IMR-90 (cell line): Measurements from ENCODE around the gene PWWP3B. TPM values are rescaled to one million over a fixed set of nuclear protein-coding genes. Genes with fewer than 3 reads are reported as not detected.

ENCODE experiments used
- ATAC-seq: fragments of 200-7000 bp; cut with Tn5 transposase; 2 replicates; pipeline ENCODE4 v1.9.1; 2020; ENCODE audit warnings: low read depth, mild to moderate bottlenecking, moderate library complexity
- Bru-seq: library from RNA; stranded (reverse); fragments of 400-500 nt; gene quantifications from one replicate; lab custom pipeline; 2021; lab: Mats Ljungman, UMichigan
- BruChase-seq, 2 experiments: library from RNA; stranded (reverse); fragments of 400-500 nt; gene quantifications; one replicate each; lab custom pipeline; 2021; lab: Mats Ljungman, UMichigan
- BruUV-seq: library from RNA; stranded (reverse); fragments of 400-500 nt; replicated peaks from 2 replicates; lab custom pipeline; 2021; lab: Mats Ljungman, UMichigan
- CTCF ChIA-PET: fragments of 300-600 bp; formaldehyde crosslinking; extraction: SDS; loops from one replicate; lab custom pipeline; 2021; ENCODE audit warnings: antibody characterized with exemption; lab: Yijun Ruan, JAX
- POLR2A ChIA-PET: fragments of 300-600 bp; sonication (Branson Sonifier 250); formaldehyde crosslinking; loops from one replicate; lab custom pipeline; 2022; ENCODE audit warnings: antibody characterized with exemption; ENCODE audit not compliant: unreplicated experiment; lab: Charles Lee
- DNase-seq: peaks from one replicate; pipeline ENCODE4 v3.0.0; 2013
- H2AFZ ChIP-seq: replicated peaks from 2 replicates; pipeline ENCODE3; 2013; ENCODE audit warnings: low read length, mild to moderate bottlenecking; ENCODE audit not compliant: poor library complexity
- H2AK5ac ChIP-seq: 2 replicates; pipeline ENCODE4 v1.6.1; 2013; ENCODE audit warnings: low read depth, low read length, inconsistent platforms
- H2AK9ac ChIP-seq: replicated peaks from 2 replicates; pipeline ENCODE3; 2013; ENCODE audit warnings: mild to moderate bottlenecking, low read depth, low read length, moderate library complexity; ENCODE audit not compliant: poor library complexity
- H2BK120ac ChIP-seq: 2 replicates; pipeline ENCODE4 v1.6.1; 2013; ENCODE audit warnings: low read depth, low read length, inconsistent platforms
- H2BK15ac ChIP-seq: 3 replicates; pipeline ENCODE4 v1.6.1; 2013; ENCODE audit warnings: low read depth, low read length, inconsistent platforms
- H2BK20ac ChIP-seq: 2 replicates; pipeline ENCODE4 v1.6.1; 2013; ENCODE audit warnings: low read depth, mild to moderate bottlenecking, inconsistent platforms, low read length, moderate library complexity
- H2BK5ac ChIP-seq: 2 replicates; pipeline ENCODE4 v1.6.1; 2013; ENCODE audit warnings: mild to moderate bottlenecking, low read depth, low read length, inconsistent platforms; ENCODE audit not compliant: poor library complexity, severe bottlenecking
- H3K14ac ChIP-seq: replicated peaks from 2 replicates; pipeline ENCODE4 v1.6.1; 2013; ENCODE audit warnings: low read depth, low read length, inconsistent platforms
- H3K18ac ChIP-seq: 2 replicates; pipeline ENCODE4 v1.6.1; 2013; ENCODE audit warnings: low read depth, low read length, control low read depth
- H3K23ac ChIP-seq: 2 replicates; pipeline ENCODE4 v1.6.1; 2013; ENCODE audit warnings: low read depth, low read length, inconsistent platforms
- H3K27ac ChIP-seq: 2 replicates; pipeline ENCODE4 v1.5.1; 2013; ENCODE audit warnings: mild to moderate bottlenecking, control low read depth, low read length; ENCODE audit not compliant: insufficient read depth
- H3K27me3 ChIP-seq: 2 replicates; pipeline ENCODE4 v1.6.1; 2013; ENCODE audit warnings: low read length; ENCODE audit not compliant: control insufficient read depth, insufficient read depth
- H3K36me3 ChIP-seq: 2 replicates; pipeline ENCODE4 v1.6.1; 2013; ENCODE audit warnings: low read length, mixed read lengths; ENCODE audit not compliant: control insufficient read depth, insufficient read depth
- H3K4ac ChIP-seq: 2 replicates; pipeline ENCODE4 v1.6.1; 2013; ENCODE audit warnings: low read depth, low read length, inconsistent platforms
- H3K4me1 ChIP-seq: 2 replicates; pipeline ENCODE4 v1.6.1; 2013; ENCODE audit warnings: low read length, mixed read lengths; ENCODE audit not compliant: control insufficient read depth, insufficient read depth
- H3K4me2 ChIP-seq: 2 replicates; pipeline ENCODE4 v1.6.1; 2013; ENCODE audit warnings: low read depth, mild to moderate bottlenecking, control low read depth, low read length, moderate library complexity
- H3K4me3 ChIP-seq: 2 replicates; pipeline ENCODE4 v1.5.1; 2013; ENCODE audit warnings: low read depth, mild to moderate bottlenecking, control low read depth, low read length, moderate library complexity; ENCODE audit not compliant: insufficient read depth
- H3K56ac ChIP-seq: 2 replicates; pipeline ENCODE4 v1.6.1; 2013; ENCODE audit warnings: low read length, inconsistent platforms; ENCODE audit not compliant: insufficient read depth; ENCODE audit errors: extremely low read depth
- H3K79me1 ChIP-seq, 2 experiments: 2 replicates each; pipeline ENCODE4 v1.6.1; 2013; ENCODE audit warnings: low read length in 2 of 2, inconsistent platforms in 1 of 2, low read depth in 1 of 2
- H3K9ac ChIP-seq: 2 replicates; pipeline ENCODE4 v1.6.1; 2013; ENCODE audit warnings: low read depth, low read length, control low read depth
- H3K9me1 ChIP-seq: 2 replicates; pipeline ENCODE4 v1.6.1; 2013; ENCODE audit warnings: low read length, inconsistent platforms; ENCODE audit not compliant: insufficient read depth
- H3K9me3 ChIP-seq: 2 replicates; pipeline ENCODE4 v1.6.1; 2013; ENCODE audit warnings: low read length; ENCODE audit not compliant: control insufficient read depth, insufficient read depth
- H4K20me1 ChIP-seq: 2 replicates; pipeline ENCODE4 v1.6.1; 2013; ENCODE audit warnings: low read length, inconsistent platforms; ENCODE audit not compliant: insufficient read depth
- H4K5ac ChIP-seq: 2 replicates; pipeline ENCODE4 v1.6.1; 2013; ENCODE audit warnings: mild to moderate bottlenecking, low read depth, low read length, control low read depth
- H4K8ac ChIP-seq, 2 experiments: 2 replicates each; pipeline ENCODE4 v1.6.1; 2013; ENCODE audit warnings: low read depth in 2 of 2, low read length in 2 of 2, control low read depth in 1 of 2, inconsistent platforms in 1 of 2
- H4K91ac ChIP-seq: 2 replicates; pipeline ENCODE4 v1.6.1; 2013; ENCODE audit warnings: low read depth, low read length, inconsistent platforms; ENCODE audit not compliant: insufficient read depth
- BHLHE40 ChIP-seq: fragments of 150-350 bp; IDR thresholded peaks from 2 replicates; pipeline ENCODE4 v1.6.1; 2016; ENCODE audit warnings: mild to moderate bottlenecking, low read depth, low read length
- CEBPB ChIP-seq: IDR thresholded peaks from 2 replicates; pipeline ENCODE4 v1.6.1; 2012; ENCODE audit warnings: low read depth, low read length, improper control_type of control experiment
- CHD1 ChIP-seq: IDR thresholded peaks from 2 replicates; pipeline ENCODE4 v1.6.1; 2012; ENCODE audit warnings: low read depth, low read length, improper control_type of control experiment
- FOS ChIP-seq: fragments of 150-350 bp; IDR thresholded peaks from 2 replicates; pipeline ENCODE4 v1.6.1; 2016; ENCODE audit warnings: low read depth, low read length
- MAFK ChIP-seq: IDR thresholded peaks from 2 replicates; pipeline ENCODE4 v1.6.1; 2012; ENCODE audit warnings: low read depth, low read length, improper control_type of control experiment
- MAZ ChIP-seq: IDR thresholded peaks from 2 replicates; pipeline ENCODE4 v1.6.1; 2012; ENCODE audit warnings: low read depth, mild to moderate bottlenecking, low read length, improper control_type of control experiment, moderate library complexity, borderline replicate concordance
- MXI1 ChIP-seq: IDR thresholded peaks from 2 replicates; pipeline ENCODE4 v1.6.1; 2012; ENCODE audit warnings: low read depth, mild to moderate bottlenecking, low read length, moderate library complexity, borderline replicate concordance
- NFE2L2 ChIP-seq: fragments of 150-350 bp; IDR thresholded peaks from 2 replicates; pipeline ENCODE4 v1.6.1; 2016; ENCODE audit warnings: low read depth, mild to moderate bottlenecking, low read length
- POLR2A ChIP-seq: IDR thresholded peaks from 2 replicates; pipeline ENCODE4 v1.6.1; 2012; ENCODE audit warnings: mild to moderate bottlenecking, low read depth, low read length
- RAD21 ChIP-seq: IDR thresholded peaks from 2 replicates; pipeline ENCODE4 v1.6.1; 2012; ENCODE audit warnings: low read length, improper control_type of control experiment
- RCOR1 ChIP-seq: IDR thresholded peaks from 2 replicates; pipeline ENCODE4 v1.6.1; 2012; ENCODE audit warnings: mild to moderate bottlenecking, low read length, improper control_type of control experiment; ENCODE audit not compliant: insufficient replicate concordance
- RFX5 ChIP-seq: IDR thresholded peaks from 2 replicates; pipeline ENCODE4 v1.8.0; 2012; ENCODE audit warnings: low read depth, mild to moderate bottlenecking, low read length, moderate library complexity
- SMC3 ChIP-seq: fragments of 150-350 bp; IDR thresholded peaks from 2 replicates; pipeline ENCODE4 v1.6.1; 2016; ENCODE audit warnings: low read depth, mild to moderate bottlenecking, antibody characterized with exemption, low read length, moderate library complexity
- WGBS, 2 experiments: methylation state at CpG; one replicate each; pipeline versions ENCODE4 v1.1.5 to v1.1.7; 2013; ENCODE audit warnings: missing lambda C conversion rate in 2 of 2; ENCODE audit not compliant: insufficient read length in 1 of 2; ENCODE audit errors: extremely low coverage in 2 of 2; 5-methylcytosine and 5-hydroxymethylcytosine counted together
- dilution Hi-C: fragments of 300-500 bp; cut with HindIII; formaldehyde crosslinking; loops from one replicate; pipeline ENCODE4 v1.14.3; 2018; ENCODE audit warnings: low sequenced_read_pairs; ENCODE audit not compliant: unreplicated experiment
- in situ Hi-C: fragments of 300-500 bp; cut with MboI; formaldehyde crosslinking; loops from 3 replicates; pipeline ENCODE4 v1.14.3; 2019; ENCODE audit warnings: low sequenced_read_pairs, inconsistent platforms, mixed read lengths
- intact Hi-C: fragments of 100-400 bp; cut with micrococcal nuclease; formaldehyde crosslinking; loops from 2 replicates; pipeline ENCODE4 v1.10.0; 2022
- long read RNA-seq: library from polyadenylated mRNA; unstranded; transcript quantifications from one replicate; pipeline ENCODE4 v2.0.0, GENCODE V29; 2021; ENCODE audit not compliant: unreplicated experiment
- polyA plus RNA-seq, 3 experiments: library from polyadenylated mRNA; depleted of rRNA; stranded (reverse); fragments of >200 nt; gene quantifications; 2 replicates each; pipeline ENCODE4 v1.2.3, GENCODE V29; 2012; ENCODE audit warnings: low replicate concordance in 1 of 3
- total RNA-seq: library from RNA; depleted of rRNA; stranded (reverse); fragments of >200 nt; gene quantifications from 2 replicates; pipeline ENCODE4 v1.2.3, GENCODE V29; 2012; rRNA removed
- TF ChIP-seq, protein P1 (sequence below): fragments of 150-350 bp; IDR thresholded peaks from 2 replicates; pipeline ENCODE4 v1.6.1; 2016; ENCODE audit warnings: low read depth, mild to moderate bottlenecking, low read length, moderate library complexity, borderline replicate concordance
- TF ChIP-seq, protein P2 (sequence below): fragments of 150-350 bp; IDR thresholded peaks from 2 replicates; pipeline ENCODE4 v1.6.1; 2017; ENCODE audit warnings: mild to moderate bottlenecking, antibody characterized with exemption, low read length, low read depth

PWWP3B gene
- total RNA-seq = not detected in 2 replicates
- polyA plus RNA-seq (2012; rRNA removed) = not detected in 2 replicates
- polyA plus RNA-seq (2012; cell fraction: cytosol; rRNA removed) = not detected in 2 replicates
- polyA plus RNA-seq (2012; cell fraction: nucleus; rRNA removed; ENCODE audit: low replicate concordance) = not detected in 2 replicates
- percentile 3 among the genes with signal in this experiment for Bru-seq, nascent RNA
- BruChase-seq, experiment 1, labeled RNA remaining after a 6-hour chase = percentile 2 among the genes with signal in this experiment
- BruChase-seq, experiment 2, labeled RNA remaining after a 2-hour chase = percentile 2 among the genes with signal in this experiment
- long read RNA-seq = 0 reads

GRCh38 chrX:106168107-106168506 is at the start of gene PWWP3B:
PWWP3B (plus strand) TSS chrX:106168305; CDS start chrX:106205433, 37,128 bp downstream.
- DNase-seq = no peak
- no peak for ATAC-seq

More at GRCh38 chrX:106168107-106168506, at the start of gene PWWP3B:
- H3K14ac ChIP-seq = no peak within 1 kb of the TSS
- 25% methylated on average over 4 of the region's 14 CpGs; no CpG with 5 or more reads in 1 of the 2 experiments for WGBS, 2 experiments
- no peak within 1 kb of the TSS for H3K18ac ChIP-seq
- in situ Hi-C loops (no loop called here), intact Hi-C loops (no loop called here), dilution Hi-C loops (no loop called here)
- H2AK9ac ChIP-seq = no peak within 1 kb of the TSS
- H3K4ac ChIP-seq = no peak within 1 kb of the TSS
- H3K9me1 ChIP-seq = no peaks in the 10 kb centered on the region
- no peak within 1 kb of the TSS for H2BK120ac ChIP-seq
- H3K4me2 ChIP-seq = no peak within 1 kb of the TSS
- no TSS peak for BruUV-seq
- H3K36me3 ChIP-seq = no peaks in the 10 kb centered on the region
- H4K91ac ChIP-seq = no peak within 1 kb of the TSS
- no peak within 1 kb of the TSS for H3K23ac ChIP-seq
- H3K4me3 ChIP-seq = no peak within 1 kb of the TSS
- no peak within 1 kb of the TSS for H2AFZ ChIP-seq
- no peak within 1 kb of the TSS for H3K27ac ChIP-seq
- H3K27me3 ChIP-seq = peaks cover 3% of the 10 kb centered on the region; the same call in 1 of the 2 replicates
- H2BK15ac ChIP-seq = no peak within 1 kb of the TSS
- H2AK5ac ChIP-seq = no peak within 1 kb of the TSS
- H2BK20ac ChIP-seq = no peak within 1 kb of the TSS
- H2BK5ac ChIP-seq = no peak within 1 kb of the TSS
- H3K9ac ChIP-seq = no peak within 1 kb of the TSS
- H3K9me3 ChIP-seq = no peaks in the 10 kb centered on the region
- CTCF ChIA-PET = no interaction called here
- no peaks in the 10 kb centered on the region for H3K79me1 ChIP-seq
- no peak for TF ChIP-seq POLR2A
- TF ChIP-seq CEBPB = no peak
- no peak for TF ChIP-seq FOS
- TF ChIP-seq BHLHE40 = no peak
- no peak for TF ChIP-seq RAD21
- TF ChIP-seq MAZ = no peak
- TF ChIP-seq, protein P1, sequence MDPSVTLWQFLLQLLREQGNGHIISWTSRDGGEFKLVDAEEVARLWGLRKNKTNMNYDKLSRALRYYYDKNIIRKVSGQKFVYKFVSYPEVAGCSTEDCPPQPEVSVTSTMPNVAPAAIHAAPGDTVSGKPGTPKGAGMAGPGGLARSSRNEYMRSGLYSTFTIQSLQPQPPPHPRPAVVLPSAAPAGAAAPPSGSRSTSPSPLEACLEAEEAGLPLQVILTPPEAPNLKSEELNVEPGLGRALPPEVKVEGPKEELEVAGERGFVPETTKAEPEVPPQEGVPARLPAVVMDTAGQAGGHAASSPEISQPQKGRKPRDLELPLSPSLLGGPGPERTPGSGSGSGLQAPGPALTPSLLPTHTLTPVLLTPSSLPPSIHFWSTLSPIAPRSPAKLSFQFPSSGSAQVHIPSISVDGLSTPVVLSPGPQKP = no peak
- TF ChIP-seq, protein P2, sequence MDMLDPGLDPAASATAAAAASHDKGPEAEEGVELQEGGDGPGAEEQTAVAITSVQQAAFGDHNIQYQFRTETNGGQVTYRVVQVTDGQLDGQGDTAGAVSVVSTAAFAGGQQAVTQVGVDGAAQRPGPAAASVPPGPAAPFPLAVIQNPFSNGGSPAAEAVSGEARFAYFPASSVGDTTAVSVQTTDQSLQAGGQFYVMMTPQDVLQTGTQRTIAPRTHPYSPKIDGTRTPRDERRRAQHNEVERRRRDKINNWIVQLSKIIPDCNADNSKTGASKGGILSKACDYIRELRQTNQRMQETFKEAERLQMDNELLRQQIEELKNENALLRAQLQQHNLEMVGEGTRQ = no peak
- no peak for TF ChIP-seq RFX5
- no peak for TF ChIP-seq SMC3
- TF ChIP-seq RCOR1 = no peak
- no peak for TF ChIP-seq NFE2L2
- TF ChIP-seq MAFK = no peak
- TF ChIP-seq MXI1 = no peak
- no peak for TF ChIP-seq CHD1
- no peak within 1 kb of the TSS for H4K5ac ChIP-seq
- no peaks in the 10 kb centered on the region for H4K20me1 ChIP-seq
- no peaks in the 10 kb centered on the region for H3K4me1 ChIP-seq
- H4K8ac ChIP-seq = no peak within 1 kb of the TSS
- H3K56ac ChIP-seq = no peak within 1 kb of the TSS
- POLR2A ChIA-PET = no interaction called here
